B cell (primary cell): ENCODE measurements around the gene YWHAG.

Source experiments
- CTCF ChIP-seq: fragments of 200-600 bp; IDR thresholded peaks from one replicate; pipeline ENCODE4 v1.8.0; 2022; ENCODE audit warnings: antibody characterized with exemption, mild to moderate bottlenecking
- EZH2 ChIP-seq: IDR thresholded peaks from 2 replicates; pipeline ENCODE4 v1.6.1; 2012; ENCODE audit warnings: borderline replicate concordance, low read depth, mild to moderate bottlenecking, moderate library complexity, low read length; ENCODE audit not compliant: insufficient read depth, poor library complexity, severe bottlenecking

- TF ChIP-seq CTCF (no peak), EZH2 (no peak)
Observed at GRCh38 chr7:76394957-76395356, 36.2 kb upstream of the YWHAG start.
